H9 (cell line): ENCODE results near the gene INSC. TPM values are rescaled to one million over a fixed set of nuclear protein-coding genes. Genes with fewer than 3 reads are reported as not detected.

ENCODE experiments used
- DNase-seq: peaks from one replicate; pipeline ENCODE4 v3.0.0-alpha.2; 2017
- H2AFZ ChIP-seq: one replicate; pipeline ENCODE4 v1.6.1; 2013; ENCODE audit warnings: mild to moderate bottlenecking, low read length, control low read depth, moderate library complexity
- H2AK5ac ChIP-seq: 2 replicates; pipeline ENCODE4 v1.6.1; 2013; ENCODE audit warnings: low read length, control low read depth, mixed read lengths; ENCODE audit not compliant: insufficient read length
- H2BK120ac ChIP-seq: one replicate; pipeline ENCODE4 v1.6.1; 2013; ENCODE audit warnings: low read depth, mild to moderate bottlenecking, low read length, control low read depth, inconsistent platforms; ENCODE audit not compliant: poor library complexity, severe bottlenecking
- H2BK12ac ChIP-seq: 2 replicates; pipeline ENCODE4 v1.6.1; 2013; ENCODE audit warnings: low read length, control low read depth, mixed read lengths, low read depth; ENCODE audit not compliant: insufficient read length
- H2BK15ac ChIP-seq: 2 replicates; pipeline ENCODE4 v1.6.1; 2013; ENCODE audit warnings: low read depth, low read length, control low read depth
- H2BK20ac ChIP-seq: one replicate; pipeline ENCODE4 v1.6.1; 2013; ENCODE audit warnings: low read depth, mild to moderate bottlenecking, low read length, control low read depth, inconsistent platforms; ENCODE audit not compliant: poor library complexity, severe bottlenecking
- H2BK5ac ChIP-seq: 2 replicates; pipeline ENCODE4 v1.6.1; 2013; ENCODE audit warnings: low read length, control low read depth, mixed read lengths; ENCODE audit not compliant: insufficient read length
- H3K14ac ChIP-seq: 2 replicates; pipeline ENCODE4 v1.6.1; 2013; ENCODE audit warnings: low read length, control low read depth; ENCODE audit not compliant: insufficient read depth
- H3K18ac ChIP-seq: 2 replicates; pipeline ENCODE4 v1.6.1; 2013; ENCODE audit warnings: low read depth, mild to moderate bottlenecking, mixed read lengths, low read length, control low read depth; ENCODE audit not compliant: insufficient read length
- H3K23ac ChIP-seq: 2 replicates; pipeline ENCODE4 v1.6.1; 2013; ENCODE audit warnings: low read length, control low read depth, mixed read lengths, low read depth; ENCODE audit not compliant: insufficient read length
- H3K23me2 ChIP-seq: 2 replicates; pipeline ENCODE4 v1.6.1; 2013; ENCODE audit warnings: low read depth, mild to moderate bottlenecking, mixed read lengths, low read length, control low read depth; ENCODE audit not compliant: insufficient read length, poor library complexity, severe bottlenecking
- H3K27ac ChIP-seq: 2 replicates; pipeline ENCODE4 v1.5.1; 2013; ENCODE audit warnings: low read length, control low read depth, mixed read lengths, low read depth; ENCODE audit not compliant: insufficient read length
- H3K27me3 ChIP-seq: 2 replicates; pipeline ENCODE4 v1.6.1; 2013; ENCODE audit warnings: low read length, control low read depth, inconsistent platforms; ENCODE audit not compliant: insufficient read depth
- H3K4ac ChIP-seq: 2 replicates; pipeline ENCODE4 v1.6.1; 2013; ENCODE audit warnings: low read depth, mild to moderate bottlenecking, control low read depth, inconsistent platforms, low read length, moderate library complexity
- H3K4me1 ChIP-seq: 2 replicates; pipeline ENCODE4 v1.6.1; 2013; ENCODE audit warnings: low read length, control low read depth, inconsistent platforms; ENCODE audit not compliant: insufficient read depth
- H3K4me2 ChIP-seq: 2 replicates; pipeline ENCODE4 v1.6.1; 2013; ENCODE audit warnings: low read length, control low read depth, mixed read lengths; ENCODE audit not compliant: insufficient read length, insufficient read depth
- H3K56ac ChIP-seq: 2 replicates; pipeline ENCODE4 v1.6.1; 2013; ENCODE audit warnings: low read depth, mild to moderate bottlenecking, mixed read lengths, low read length, control low read depth; ENCODE audit not compliant: insufficient read length
- H3K79me1 ChIP-seq: 2 replicates; pipeline ENCODE4 v1.6.1; 2013; ENCODE audit warnings: low read depth, mild to moderate bottlenecking, moderate library complexity, low read length, control low read depth, inconsistent platforms; ENCODE audit not compliant: insufficient read depth, poor library complexity, severe bottlenecking
- H3K79me2 ChIP-seq: 2 replicates; pipeline ENCODE4 v1.6.1; 2013; ENCODE audit warnings: low read length, control low read depth, inconsistent platforms; ENCODE audit not compliant: insufficient read depth
- H3K9ac ChIP-seq: 2 replicates; pipeline ENCODE4 v1.6.1; 2013; ENCODE audit warnings: low read length, control low read depth, mixed read lengths; ENCODE audit not compliant: insufficient read length; ENCODE audit errors: extremely low read depth
- H3K9me3 ChIP-seq: one replicate; pipeline ENCODE4 v1.6.1; 2013; ENCODE audit warnings: low read depth, low read length, inconsistent platforms; ENCODE audit not compliant: control insufficient read depth
- H3T11ph ChIP-seq: one replicate; pipeline ENCODE4 v1.6.1; 2013; ENCODE audit warnings: mild to moderate bottlenecking, low read length, control low read depth, inconsistent platforms
- H4K20me1 ChIP-seq: one replicate; pipeline ENCODE4 v1.6.1; 2013; ENCODE audit not compliant: control insufficient read depth, insufficient read length, insufficient read depth
- H4K5ac ChIP-seq: 2 replicates; pipeline ENCODE4 v1.6.1; 2013; ENCODE audit warnings: low read depth, mild to moderate bottlenecking, mixed read lengths, low read length, control low read depth; ENCODE audit not compliant: insufficient read length
- H4K8ac ChIP-seq: replicated peaks from 2 replicates; pipeline ENCODE4 v1.6.1; 2013; ENCODE audit warnings: low read length, control low read depth, mixed read lengths, low read depth; ENCODE audit not compliant: insufficient read length
- H4K91ac ChIP-seq: 2 replicates; pipeline ENCODE4 v1.6.1; 2013; ENCODE audit warnings: low read depth, mild to moderate bottlenecking, moderate library complexity, mixed read lengths, low read length, control low read depth; ENCODE audit not compliant: insufficient read length
- H3K27ac Mint-ChIP-seq, 3 experiments: 2 replicates in 2 of 3; 3 replicates in 1 of 3; pipeline ENCODE4 v1.8.0; 2020 to 2021; ENCODE audit warnings: mixed read lengths in 3 of 3, mild to moderate bottlenecking in 1 of 3, moderate library complexity in 1 of 3
- H3K27me3 Mint-ChIP-seq: 2 replicates; pipeline ENCODE4 v1.8.0; 2021; ENCODE audit warnings: low read depth, mild to moderate bottlenecking, moderate library complexity, mixed read lengths
- H3K36me3 Mint-ChIP-seq, 3 experiments: 2 replicates in 2 of 3; 3 replicates in 1 of 3; pipeline ENCODE4 v1.8.0; 2020 to 2021; ENCODE audit warnings: low read depth in 3 of 3, mixed read lengths in 3 of 3; ENCODE audit not compliant: insufficient read depth in 1 of 3
- H3K4me1 Mint-ChIP-seq, 2 experiments: 2 replicates each; pipeline ENCODE4 v1.8.0; 2020; ENCODE audit warnings: mixed read lengths in 2 of 2
- H3K4me3 Mint-ChIP-seq, 2 experiments: 2 replicates in 1 of 2; 3 replicates in 1 of 2; pipeline ENCODE4 v1.8.0; 2020 to 2021; ENCODE audit warnings: mild to moderate bottlenecking in 2 of 2, mixed read lengths in 2 of 2, moderate library complexity in 1 of 2
- H3K9me3 Mint-ChIP-seq, 2 experiments: 2 replicates in 1 of 2; 3 replicates in 1 of 2; pipeline ENCODE4 v1.8.0; 2020; ENCODE audit warnings: mild to moderate bottlenecking in 2 of 2, mixed read lengths in 2 of 2, moderate library complexity in 1 of 2
- WGBS: extraction: QIAGEN DNeasy Blood & Tissue Kit; methylation state at CpG from one replicate; pipeline ENCODE4 v1.1.7; 2013; ENCODE audit warnings: missing lambda C conversion rate, low lambda C conversion rate, mixed read lengths; ENCODE audit not compliant: insufficient read length; ENCODE audit errors: extremely low coverage; 5-methylcytosine and 5-hydroxymethylcytosine counted together
- total RNA-seq: library from RNA; stranded (reverse); gene quantifications from 2 replicates; pipeline ENCODE4 v1.2.1, GENCODE V29; 2021
- TF ChIP-seq, protein P1 (sequence below): fragments of 200-600 bp; sonication (generic); conservative IDR thresholded peaks from 3 replicates; pipeline ENCODE4 v1.8.0; 2021; ENCODE audit warnings: antibody characterized with exemption, mild to moderate bottlenecking

Gene INSC
- total RNA-seq, 1 experiment from 2014 or later: not detected

DNA sequence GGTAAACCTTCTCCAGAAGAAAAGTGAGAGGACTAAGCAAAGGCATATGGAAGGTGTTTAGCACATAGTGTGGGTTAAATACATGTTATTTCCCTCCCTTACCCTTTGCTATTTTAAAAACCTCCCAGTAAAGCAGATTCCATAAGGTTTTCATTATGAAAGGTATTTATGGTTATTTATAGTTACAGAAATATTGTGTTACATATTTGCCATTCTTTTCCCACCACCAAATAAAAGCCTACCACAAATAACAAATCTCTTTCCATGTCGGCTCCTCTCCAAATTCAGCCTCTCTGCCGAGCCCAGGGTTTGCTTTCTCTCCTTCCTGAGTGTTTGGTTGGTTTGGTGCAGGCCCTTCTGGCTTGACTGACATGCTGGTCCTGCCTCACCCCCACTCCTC lies 64.4 kb downstream of the INSC start:
- H3K4me2 ChIP-seq: no peak overlapping the region
- no peak overlapping the region for H2AFZ ChIP-seq
- H3K56ac ChIP-seq: no peak overlapping the region
- no peak overlapping the region for H4K91ac ChIP-seq
- no peaks in the 10 kb centered on the region for H4K20me1 ChIP-seq
- H4K8ac ChIP-seq: no peak overlapping the region
- no peak overlapping the region for H2BK5ac ChIP-seq
- no peak overlapping the region for H3K4ac ChIP-seq
- no peaks in the 10 kb centered on the region for H3K79me1 ChIP-seq
- no peaks in the 10 kb centered on the region for H3K23me2 ChIP-seq
- Mint-ChIP-seq H3K4me3 (no peak overlapping the region), H3K4me1 (peaks cover 7 to 9% of the 10 kb centered on the region in 2 experiments), H3K9me3 (no peaks in the 10 kb centered on the region), H3K27me3 (peaks cover 2% of the 10 kb centered on the region; the same call in 1 of the 2 replicates), H3K27ac (0 out of 7 replicates have a peak overlapping the region, but pooled peaks of 1 of the 3 experiments have one; percentile 23), H3K36me3 (peaks cover 0 to 2% (median 0%) of the 10 kb centered on the region in 3 experiments; a peak in 1 of 7 replicates)
- H3K9me3 ChIP-seq: no peaks in the 10 kb centered on the region
- H3K23ac ChIP-seq: no peak overlapping the region
- WGBS: no CpG with 5 or more reads among the region's 2 CpGs
- no peak overlapping the region for H2BK12ac ChIP-seq
- no peak overlapping the region for H3T11ph ChIP-seq
- H3K14ac ChIP-seq: no peak overlapping the region
- H2BK15ac ChIP-seq: no peak overlapping the region
- no peak overlapping the region for H2BK20ac ChIP-seq
- H3K9ac ChIP-seq: no peak overlapping the region
- no peak overlapping the region for H2AK5ac ChIP-seq
- no peak overlapping the region for H2BK120ac ChIP-seq
- no peak overlapping the region for H4K5ac ChIP-seq
- H3K79me2 ChIP-seq: no peaks in the 10 kb centered on the region
- no peak for DNase-seq
- no peaks in the 10 kb centered on the region for H3K27me3 ChIP-seq
- H3K27ac ChIP-seq: no peak overlapping the region
- peaks cover 3% of the 10 kb centered on the region; the same call in 1 of the 2 replicates for H3K4me1 ChIP-seq
- TF ChIP-seq, protein P1, sequence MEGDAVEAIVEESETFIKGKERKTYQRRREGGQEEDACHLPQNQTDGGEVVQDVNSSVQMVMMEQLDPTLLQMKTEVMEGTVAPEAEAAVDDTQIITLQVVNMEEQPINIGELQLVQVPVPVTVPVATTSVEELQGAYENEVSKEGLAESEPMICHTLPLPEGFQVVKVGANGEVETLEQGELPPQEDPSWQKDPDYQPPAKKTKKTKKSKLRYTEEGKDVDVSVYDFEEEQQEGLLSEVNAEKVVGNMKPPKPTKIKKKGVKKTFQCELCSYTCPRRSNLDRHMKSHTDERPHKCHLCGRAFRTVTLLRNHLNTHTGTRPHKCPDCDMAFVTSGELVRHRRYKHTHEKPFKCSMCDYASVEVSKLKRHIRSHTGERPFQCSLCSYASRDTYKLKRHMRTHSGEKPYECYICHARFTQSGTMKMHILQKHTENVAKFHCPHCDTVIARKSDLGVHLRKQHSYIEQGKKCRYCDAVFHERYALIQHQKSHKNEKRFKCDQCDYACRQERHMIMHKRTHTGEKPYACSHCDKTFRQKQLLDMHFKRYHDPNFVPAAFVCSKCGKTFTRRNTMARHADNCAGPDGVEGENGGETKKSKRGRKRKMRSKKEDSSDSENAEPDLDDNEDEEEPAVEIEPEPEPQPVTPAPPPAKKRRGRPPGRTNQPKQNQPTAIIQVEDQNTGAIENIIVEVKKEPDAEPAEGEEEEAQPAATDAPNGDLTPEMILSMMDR: no peak
- no peak overlapping the region for H3K18ac ChIP-seq
